Glomerular visceral epithelial cell (primary cell): Measurements from ENCODE around the gene CCDC9.
"Not testable (repeated sequence)": the region's sequence is repeated elsewhere in the genome, so short reads cannot be mapped to it uniquely, and the experiment has no call there.

Experiments used
- DNase-seq: peaks from one replicate; pipeline ENCODE4 v3.0.0-alpha.2; 2016; ENCODE audit errors: extremely low spot score

Gene CCDC9

DNA sequence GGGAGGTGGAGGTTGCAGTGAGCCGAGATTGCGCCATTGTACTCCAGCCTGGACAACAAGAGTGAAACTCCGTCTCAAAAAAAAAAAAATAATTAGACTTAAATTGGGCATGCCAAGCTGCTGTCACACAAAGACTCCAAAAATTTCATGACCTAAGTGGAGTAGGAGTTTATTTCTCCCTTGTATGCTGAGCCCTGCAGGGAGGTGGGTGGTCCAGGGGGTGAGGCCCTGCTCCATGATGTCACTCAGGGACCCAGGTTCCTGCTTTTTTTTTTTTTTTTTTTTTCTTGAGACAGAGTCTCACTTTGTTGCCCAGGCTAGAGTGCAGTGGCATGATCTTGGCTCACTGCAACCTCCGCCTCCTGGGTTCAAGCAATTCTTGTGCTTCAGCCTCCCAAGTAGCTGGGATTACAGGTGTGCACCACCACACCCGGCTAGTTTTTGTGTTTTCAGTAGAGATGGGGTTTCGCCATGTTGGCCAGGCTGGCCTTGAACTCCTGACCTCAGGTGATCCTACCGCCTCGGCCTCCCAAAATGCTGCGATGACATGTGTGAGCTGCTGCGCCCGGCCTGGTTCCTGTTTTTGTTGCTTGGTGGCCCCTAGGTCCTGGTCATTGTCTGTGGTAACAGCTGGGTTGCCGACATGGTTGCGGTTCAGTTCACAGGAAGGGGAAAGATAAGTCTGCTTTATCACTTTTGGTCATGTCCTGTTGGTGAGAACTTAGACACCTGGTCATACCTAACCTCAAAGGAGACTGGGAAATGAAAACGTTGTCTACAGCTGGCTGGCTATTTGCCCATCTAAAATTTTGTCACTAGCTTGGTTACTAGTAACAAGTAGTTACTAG is 5.8 kb downstream of the CCDC9 start:
- DNase-seq: not testable (repeated sequence)

- DNase-seq: no peak
These were observed 8.3 kb downstream of the CCDC9 start for GRCh38 chr19:47264629-47265028.

DNA sequence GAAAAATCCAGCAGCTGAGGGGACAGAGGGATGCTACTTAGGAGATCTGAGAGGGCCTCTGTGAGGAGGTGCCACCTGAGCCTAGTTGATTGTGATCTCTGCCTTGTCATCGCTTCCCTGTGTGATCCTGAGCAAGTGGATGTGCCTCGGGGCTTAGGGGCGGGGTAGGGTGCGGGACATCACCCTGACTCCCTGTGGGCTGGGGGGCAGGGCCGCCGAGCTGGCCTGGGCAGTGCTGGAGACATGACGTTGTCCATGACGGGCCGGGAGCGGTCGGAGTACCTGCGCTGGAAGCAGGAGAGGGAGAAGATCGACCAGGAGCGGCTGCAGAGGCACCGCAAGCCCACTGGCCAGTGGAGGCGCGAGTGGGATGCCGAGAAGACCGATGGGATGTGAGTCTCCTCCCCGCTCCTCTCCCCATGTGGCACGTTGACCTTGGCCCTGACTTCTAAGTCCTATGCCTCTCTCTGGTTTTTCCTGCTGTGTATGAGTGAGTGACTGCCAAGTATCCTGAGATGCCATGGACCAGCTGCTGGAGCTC is 10.1 kb downstream of the CCDC9 start:
- DNase-seq: no peak

DNA sequence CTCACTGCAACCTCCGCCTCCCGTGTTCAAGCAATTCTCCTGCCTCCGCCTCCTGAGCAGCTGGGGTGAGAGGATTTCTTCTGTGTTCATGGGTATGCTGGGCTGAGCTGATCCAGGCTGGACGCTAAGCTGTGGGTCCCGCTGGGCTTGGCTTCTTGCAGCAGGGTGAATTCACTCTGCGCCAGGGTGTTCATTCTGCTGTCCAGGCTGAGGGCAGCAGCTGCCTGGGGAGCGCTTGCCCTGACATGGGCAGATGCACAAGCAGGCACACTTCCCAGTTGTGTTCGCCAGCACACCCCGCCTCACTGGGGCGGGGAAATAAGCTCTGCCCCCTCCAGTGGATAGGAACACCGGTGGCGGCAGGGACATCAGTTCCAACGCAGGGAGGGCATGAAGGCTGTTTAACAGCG is 11.0 kb downstream of the CCDC9 start:
- DNase-seq: no peak

DNA sequence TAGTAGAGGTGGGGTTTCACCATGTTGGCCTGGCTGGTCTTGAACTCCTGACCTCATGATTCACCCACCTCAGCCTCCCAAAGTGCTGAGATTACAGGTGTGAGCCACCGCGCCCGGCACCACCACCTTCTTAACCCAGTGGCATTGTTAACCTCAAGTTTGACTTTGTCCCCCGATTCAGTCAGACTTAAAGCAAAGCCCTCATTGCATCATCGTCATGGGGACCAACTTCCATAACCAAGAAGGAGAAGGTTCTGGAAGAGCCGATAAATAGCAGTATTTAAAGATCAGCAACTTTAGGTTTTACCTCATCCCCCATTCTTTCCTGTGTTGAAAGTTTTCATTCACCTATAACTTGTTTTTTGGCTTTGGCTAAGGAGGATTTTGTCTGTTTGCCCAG is 11.7 kb downstream of the CCDC9 start:
- no peak for DNase-seq

DNA sequence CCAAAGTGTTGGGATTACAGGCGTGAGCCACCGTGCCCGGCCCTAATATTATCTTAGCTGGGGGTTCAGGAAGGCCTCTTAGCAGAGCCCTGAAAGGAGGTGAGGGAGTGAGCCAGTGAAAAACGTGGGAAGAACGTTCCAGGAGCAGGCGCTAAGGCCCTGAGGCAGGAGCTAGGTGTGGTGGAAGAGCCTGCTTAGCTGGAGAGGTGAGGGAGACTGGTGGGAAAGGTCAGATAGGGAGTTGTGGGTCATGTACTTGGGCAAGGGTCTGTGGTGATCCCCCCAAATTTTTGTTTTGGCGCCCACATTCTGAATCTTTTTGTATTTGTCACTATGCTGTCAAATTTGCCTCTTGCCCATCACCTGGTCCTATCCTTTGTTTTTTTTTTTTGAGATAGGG is 13.3 kb downstream of the CCDC9 start:
- no peak for DNase-seq

GRCh38 chr19:47270408-47270807 is 14.1 kb downstream of the CCDC9 start:
- DNase-seq: no peak

GRCh38 chr19:47271949-47272348 is 15.6 kb downstream of the CCDC9 start:
- no peak for DNase-seq

DNA sequence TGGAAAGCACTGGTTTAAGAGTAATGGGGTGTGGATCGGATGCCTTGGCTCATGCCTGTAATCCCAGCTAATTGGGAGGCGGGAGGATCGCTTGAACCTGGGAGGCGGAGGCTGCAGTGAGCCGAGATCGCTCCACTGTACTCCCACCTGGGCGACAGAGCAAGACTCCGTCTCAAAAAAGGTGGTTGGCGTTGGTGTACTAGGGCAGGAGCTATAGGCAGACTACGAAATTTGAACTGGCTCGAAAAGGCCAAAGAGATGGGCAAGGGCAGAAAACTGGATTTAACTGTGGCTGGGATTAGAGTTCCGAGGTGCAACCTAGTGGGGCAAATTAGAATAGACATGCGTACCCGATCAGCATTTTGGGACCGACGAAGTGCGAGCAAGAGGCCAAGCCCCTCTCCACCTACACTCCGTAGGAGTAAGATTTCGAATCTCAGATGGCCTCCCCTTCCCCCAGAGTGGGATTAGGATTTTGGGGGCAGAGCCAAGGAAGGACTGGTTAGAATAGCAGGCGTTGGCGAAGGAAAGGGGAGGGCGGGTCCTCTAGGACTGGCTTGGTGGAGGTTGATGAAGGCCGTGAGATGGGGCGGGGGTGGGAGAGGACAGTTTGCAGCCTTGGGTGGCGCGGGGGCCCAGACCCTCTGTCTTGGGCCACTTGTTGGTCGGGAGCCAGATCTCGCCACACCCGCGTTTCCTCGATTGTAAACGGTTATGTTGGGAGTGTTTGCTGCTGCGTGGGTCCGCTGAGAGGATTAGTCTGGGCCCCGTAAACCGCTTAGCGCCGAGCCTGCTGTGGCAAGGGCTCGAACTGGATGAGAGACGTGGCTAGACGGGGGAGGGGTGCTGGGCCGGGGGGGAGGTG is 16.4 kb downstream of the CCDC9 start:
- DNase-seq: no peak

DNA sequence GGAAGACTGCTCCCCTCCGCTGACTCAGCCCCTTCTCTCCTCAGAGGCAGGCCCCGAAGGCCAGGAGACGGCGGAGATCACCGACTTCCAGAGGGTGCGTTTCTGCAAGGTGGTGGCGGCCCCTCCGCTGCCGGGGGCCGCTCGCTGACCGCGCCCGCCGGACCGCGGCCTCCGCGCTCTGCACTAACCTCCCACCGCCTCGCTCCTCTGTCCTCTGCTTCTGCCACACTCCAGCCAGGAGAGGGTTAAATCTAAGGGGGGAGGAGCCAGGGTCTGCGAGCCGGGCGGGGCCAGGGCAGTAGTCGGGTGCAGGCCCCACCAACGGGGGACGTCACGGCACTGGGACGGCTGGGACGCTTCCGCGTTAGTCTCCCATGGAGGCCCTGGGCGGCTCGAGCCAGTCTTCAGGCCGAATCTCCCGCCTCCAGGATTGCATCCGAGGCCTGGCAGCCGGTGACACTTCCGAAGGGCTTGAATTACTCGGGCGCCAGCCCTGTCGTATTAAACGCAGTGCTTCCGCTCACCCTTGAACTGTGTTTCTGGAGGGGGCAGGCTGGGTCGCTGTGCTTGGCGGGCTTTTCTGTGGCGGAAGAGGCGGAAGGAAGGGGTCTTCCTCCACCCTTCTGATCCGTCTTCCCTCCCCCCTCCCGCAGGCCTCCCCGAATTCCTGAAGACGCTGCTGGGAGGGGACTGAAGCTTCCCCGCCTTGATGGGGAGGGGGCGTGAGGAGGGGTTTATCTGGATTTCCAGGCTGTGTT is 17.2 kb downstream of the CCDC9 start:
- DNase-seq: peak; percentile 95

DNA sequence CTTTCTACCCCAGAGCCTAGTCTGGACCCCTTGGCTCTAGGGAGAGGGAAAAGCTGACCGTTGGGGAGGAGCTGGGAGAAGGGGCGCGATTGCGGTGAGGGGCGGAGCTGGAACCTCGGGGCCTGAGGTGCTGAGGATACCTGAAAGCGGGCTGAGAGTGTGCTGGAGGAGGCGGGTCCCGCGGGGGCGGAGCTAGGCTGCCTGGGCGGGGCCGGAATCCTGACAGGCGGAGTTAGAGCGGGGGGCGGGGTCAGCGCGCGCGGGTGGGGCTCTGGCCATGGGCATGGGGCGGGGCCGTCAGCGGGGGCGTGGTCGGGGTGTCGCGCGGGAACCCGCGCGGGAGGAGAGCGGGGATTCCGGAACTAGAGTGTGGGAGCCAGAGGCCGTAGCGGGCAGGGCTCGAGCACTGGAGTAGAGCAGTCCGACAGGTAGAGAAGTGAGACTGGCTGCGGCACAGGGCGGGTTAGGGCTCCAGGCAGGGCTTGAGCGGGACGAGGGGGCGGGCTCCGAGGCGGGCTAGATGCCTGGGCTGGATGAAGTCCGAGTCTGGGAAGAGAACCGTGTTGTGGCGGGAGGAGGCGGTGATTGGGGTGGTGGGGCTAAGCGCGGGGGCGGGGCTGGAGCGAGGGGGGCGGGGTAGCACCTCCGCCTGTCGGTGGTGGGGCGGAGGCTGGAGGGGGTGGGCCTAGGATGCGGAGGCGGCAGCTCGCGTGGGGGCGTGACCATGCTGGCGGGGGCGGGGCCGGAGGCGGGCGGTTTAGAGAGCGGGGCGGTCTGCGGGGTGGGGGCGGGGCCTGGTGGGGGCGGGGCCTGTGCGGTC is 18.0 kb downstream of the CCDC9 start, which contains the start of gene INAFM1:
INAFM1 (plus strand) TSS at position 815 of the 820 bp plus-strand sequence. CDS start 35 bp downstream, outside the sequence.
- DNase-seq: peak; percentile 98

GRCh38 chr19:47274891-47275761 is 18.8 kb downstream of the CCDC9 start:
- DNase-seq: no peak

- no peak for DNase-seq
These were observed 19.6 kb downstream of the CCDC9 start for GRCh38 chr19:47275791-47276461.

- DNase-seq: not testable (repeated sequence)
These were observed 20.2 kb downstream of the CCDC9 start for GRCh38 chr19:47276513-47276912.

GRCh38 chr19:47280183-47280797 is 24.0 kb downstream of the CCDC9 start:
- no peak for DNase-seq

DNA sequence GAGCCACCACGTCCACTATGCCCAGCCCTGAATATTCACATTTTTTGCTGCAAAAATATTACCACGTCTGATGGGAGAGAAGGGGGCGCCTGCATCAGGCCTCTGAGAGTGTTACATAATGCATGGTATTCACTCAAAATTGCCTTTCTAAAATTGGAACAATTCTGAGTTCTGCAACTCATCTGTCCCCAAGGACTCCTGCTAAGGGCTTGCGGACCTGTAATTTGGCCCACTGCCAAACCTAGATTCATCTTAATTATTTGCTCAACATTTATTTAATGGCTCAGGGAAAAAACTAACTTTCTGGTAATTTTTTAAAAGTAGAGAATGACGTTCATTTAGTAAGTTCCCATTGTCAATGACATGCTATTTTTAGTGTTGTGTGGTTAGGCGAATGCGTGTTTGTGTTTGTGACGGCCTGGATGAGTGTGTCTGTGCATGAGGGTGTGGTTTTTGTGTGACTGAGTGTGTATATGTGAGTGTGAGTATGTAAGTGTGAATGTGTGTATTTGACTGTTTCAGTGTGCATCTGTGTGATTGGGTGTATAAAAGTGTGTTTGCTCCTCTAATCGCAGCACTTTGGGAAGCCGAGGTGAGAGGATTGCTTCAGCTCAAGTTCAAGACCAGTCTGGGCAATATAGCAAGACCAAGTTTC is 27.2 kb downstream of the CCDC9 start:
- DNase-seq: no peak

DNA sequence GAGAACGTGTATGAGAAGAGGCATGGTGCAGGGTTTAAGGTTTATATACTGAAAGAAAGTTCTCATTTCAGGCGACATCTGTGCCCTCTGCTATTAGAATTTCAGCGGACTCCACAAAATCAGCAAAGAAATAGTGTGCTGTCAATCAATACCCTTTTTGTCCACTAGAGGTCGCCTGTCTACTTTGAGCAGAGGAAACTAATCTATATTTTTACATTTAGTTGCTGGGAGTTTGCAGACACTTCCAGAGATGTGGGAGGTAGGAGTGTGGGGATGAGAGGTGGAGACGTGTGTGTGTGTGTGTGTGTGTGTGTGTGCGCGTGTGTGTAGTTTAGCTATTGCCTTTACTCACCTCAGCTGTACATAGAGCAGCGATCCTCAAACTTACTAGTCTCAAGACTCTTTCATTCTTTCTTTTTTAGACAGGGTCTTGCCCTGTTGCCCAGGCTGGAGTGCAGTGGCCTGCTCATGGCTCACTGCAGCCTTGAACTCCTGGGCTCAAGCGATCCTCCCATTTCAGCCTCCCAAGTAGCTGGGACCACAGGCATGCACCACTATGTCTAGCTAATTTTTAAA is 28.1 kb downstream of the CCDC9 start:
- peak; percentile 65 for DNase-seq

DNA sequence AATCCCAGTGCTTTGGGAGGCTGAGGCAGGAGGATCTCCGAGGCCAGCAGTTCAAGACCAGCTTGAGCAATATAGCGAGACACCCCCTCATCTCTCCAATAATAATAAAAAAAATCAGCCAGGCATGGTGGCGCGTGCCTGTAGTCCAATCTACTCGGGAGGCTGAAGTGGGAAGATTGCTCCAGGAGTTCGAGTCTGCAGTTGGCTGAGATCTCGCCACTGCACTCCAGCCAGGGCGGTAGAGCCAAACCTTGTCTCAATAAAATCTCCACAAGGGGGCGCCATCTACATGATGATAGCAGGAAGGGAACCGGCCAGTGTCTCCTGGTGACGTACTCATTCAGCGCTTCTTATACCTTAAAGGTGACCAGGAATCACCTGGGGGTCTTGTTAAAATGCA is 39.7 kb downstream of the CCDC9 start:
- DNase-seq: peak; percentile 80
